ENCODE measurements around the gene ITPRIPL2. TPM values are rescaled to one million over a fixed set of nuclear protein-coding genes. Genes with fewer than 3 reads are reported as not detected.
A peak's percentile ranks its signal among the peaks of the same experiment; 100 is the strongest.

Gene ITPRIPL2
- total and polyA plus RNA-seq, 2 of the 13 experiments (the other 11 are each of a cell fraction or from before 2014, with no cell fraction given) = 5.9 to 12.6 TPM

- TF ChIP-seq, protein P1, sequence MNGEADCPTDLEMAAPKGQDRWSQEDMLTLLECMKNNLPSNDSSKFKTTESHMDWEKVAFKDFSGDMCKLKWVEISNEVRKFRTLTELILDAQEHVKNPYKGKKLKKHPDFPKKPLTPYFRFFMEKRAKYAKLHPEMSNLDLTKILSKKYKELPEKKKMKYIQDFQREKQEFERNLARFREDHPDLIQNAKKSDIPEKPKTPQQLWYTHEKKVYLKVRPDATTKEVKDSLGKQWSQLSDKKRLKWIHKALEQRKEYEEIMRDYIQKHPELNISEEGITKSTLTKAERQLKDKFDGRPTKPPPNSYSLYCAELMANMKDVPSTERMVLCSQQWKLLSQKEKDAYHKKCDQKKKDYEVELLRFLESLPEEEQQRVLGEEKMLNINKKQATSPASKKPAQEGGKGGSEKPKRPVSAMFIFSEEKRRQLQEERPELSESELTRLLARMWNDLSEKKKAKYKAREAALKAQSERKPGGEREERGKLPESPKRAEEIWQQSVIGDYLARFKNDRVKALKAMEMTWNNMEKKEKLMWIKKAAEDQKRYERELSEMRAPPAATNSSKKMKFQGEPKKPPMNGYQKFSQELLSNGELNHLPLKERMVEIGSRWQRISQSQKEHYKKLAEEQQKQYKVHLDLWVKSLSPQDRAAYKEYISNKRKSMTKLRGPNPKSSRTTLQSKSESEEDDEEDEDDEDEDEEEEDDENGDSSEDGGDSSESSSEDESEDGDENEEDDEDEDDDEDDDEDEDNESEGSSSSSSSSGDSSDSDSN (CRISPR knock-in tag; IDR thresholded peaks at IDR 0.05) = peak; percentile 98
- 0 out of 2 replicates have a peak, but pooled peaks have one; percentile 22 for TF ChIP-seq ETS1 (CRISPR knock-in tag; IDR thresholded peaks at IDR 0.05)
- TF ChIP-seq NFE2L2 (IDR thresholded peaks at IDR 0.05; ENCODE audit: low read length) = no peak
- peak; percentile 80 for TF ChIP-seq IRF2 (CRISPR knock-in tag; IDR thresholded peaks at IDR 0.05)
- peak; percentile 71 for TF ChIP-seq HOXD1 (CRISPR knock-in tag; IDR thresholded peaks at IDR 0.05)
- TF ChIP-seq ZBTB1 (CRISPR knock-in tag; IDR thresholded peaks at IDR 0.05; ENCODE audit: borderline replicate concordance) = no peak
- no peak for TF ChIP-seq AKAP8 (CRISPR knock-in tag; IDR thresholded peaks at IDR 0.05)
- TF ChIP-seq ASH2L (IDR thresholded peaks at IDR 0.05; ENCODE audit: insufficient read length, low read depth, low read length) = peak; percentile 72
- TF ChIP-seq ZNF18 (CRISPR knock-in tag; IDR thresholded peaks at IDR 0.05; ENCODE audit: insufficient replicate concordance) = peak; percentile 36
- no peak for TF ChIP-seq NR2F2 (IDR thresholded peaks at IDR 0.05; ENCODE audit: borderline replicate concordance, low read depth)
- TF ChIP-seq MTF2 (CRISPR knock-in tag; IDR thresholded peaks at IDR 0.05; ENCODE audit: borderline replicate concordance) = no peak
- TF ChIP-seq ZNF33A (CRISPR knock-in tag; IDR thresholded peaks at IDR 0.05; ENCODE audit: borderline replicate concordance) = no peak; the same call in 1 of the 2 replicates
- peak; percentile 55; the same call in 1 of the 2 replicates for TF ChIP-seq PPARG (CRISPR knock-in tag; conservative IDR thresholded peaks at IDR 0.05)
- 0 out of 2 replicates have a peak, but pooled peaks have one; percentile 9 for TF ChIP-seq MLX (CRISPR knock-in tag; IDR thresholded peaks at IDR 0.05)
- TF ChIP-seq ZBTB20 (CRISPR knock-in tag; IDR thresholded peaks at IDR 0.05; ENCODE audit: borderline replicate concordance, low read depth) = peak; percentile 65; the same call in 1 of the 2 replicates
- peak; percentile 5; the same call in 1 of the 2 replicates for TF ChIP-seq RARA (CRISPR knock-in tag; IDR thresholded peaks at IDR 0.05)
- no peak for TF ChIP-seq ZNF160 (CRISPR knock-in tag; IDR thresholded peaks at IDR 0.05)
- TF ChIP-seq, protein P2, sequence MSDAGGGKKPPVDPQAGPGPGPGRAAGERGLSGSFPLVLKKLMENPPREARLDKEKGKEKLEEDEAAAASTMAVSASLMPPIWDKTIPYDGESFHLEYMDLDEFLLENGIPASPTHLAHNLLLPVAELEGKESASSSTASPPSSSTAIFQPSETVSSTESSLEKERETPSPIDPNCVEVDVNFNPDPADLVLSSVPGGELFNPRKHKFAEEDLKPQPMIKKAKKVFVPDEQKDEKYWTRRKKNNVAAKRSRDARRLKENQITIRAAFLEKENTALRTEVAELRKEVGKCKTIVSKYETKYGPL (CRISPR knock-in tag; IDR thresholded peaks at IDR 0.05) = no peak
- TF ChIP-seq, protein P3, sequence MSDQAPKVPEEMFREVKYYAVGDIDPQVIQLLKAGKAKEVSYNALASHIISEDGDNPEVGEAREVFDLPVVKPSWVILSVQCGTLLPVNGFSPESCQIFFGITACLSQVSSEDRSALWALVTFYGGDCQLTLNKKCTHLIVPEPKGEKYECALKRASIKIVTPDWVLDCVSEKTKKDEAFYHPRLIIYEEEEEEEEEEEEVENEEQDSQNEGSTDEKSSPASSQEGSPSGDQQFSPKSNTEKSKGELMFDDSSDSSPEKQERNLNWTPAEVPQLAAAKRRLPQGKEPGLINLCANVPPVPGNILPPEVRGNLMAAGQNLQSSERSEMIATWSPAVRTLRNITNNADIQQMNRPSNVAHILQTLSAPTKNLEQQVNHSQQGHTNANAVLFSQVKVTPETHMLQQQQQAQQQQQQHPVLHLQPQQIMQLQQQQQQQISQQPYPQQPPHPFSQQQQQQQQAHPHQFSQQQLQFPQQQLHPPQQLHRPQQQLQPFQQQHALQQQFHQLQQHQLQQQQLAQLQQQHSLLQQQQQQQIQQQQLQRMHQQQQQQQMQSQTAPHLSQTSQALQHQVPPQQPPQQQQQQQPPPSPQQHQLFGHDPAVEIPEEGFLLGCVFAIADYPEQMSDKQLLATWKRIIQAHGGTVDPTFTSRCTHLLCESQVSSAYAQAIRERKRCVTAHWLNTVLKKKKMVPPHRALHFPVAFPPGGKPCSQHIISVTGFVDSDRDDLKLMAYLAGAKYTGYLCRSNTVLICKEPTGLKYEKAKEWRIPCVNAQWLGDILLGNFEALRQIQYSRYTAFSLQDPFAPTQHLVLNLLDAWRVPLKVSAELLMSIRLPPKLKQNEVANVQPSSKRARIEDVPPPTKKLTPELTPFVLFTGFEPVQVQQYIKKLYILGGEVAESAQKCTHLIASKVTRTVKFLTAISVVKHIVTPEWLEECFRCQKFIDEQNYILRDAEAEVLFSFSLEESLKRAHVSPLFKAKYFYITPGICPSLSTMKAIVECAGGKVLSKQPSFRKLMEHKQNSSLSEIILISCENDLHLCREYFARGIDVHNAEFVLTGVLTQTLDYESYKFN (CRISPR knock-in tag; conservative IDR thresholded peaks at IDR 0.05) = peak; percentile 52
Observed at GRCh38 chr16:19113577-19114358, at the start of gene ITPRIPL2 (continued).

Data from HepG2 (cell line).